HCT116 (cell line): ENCODE measurements around the gene DIO1.

Experiments
- CEBPB ChIP-seq: IDR thresholded peaks from 2 replicates; pipeline ENCODE4 v1.6.1; 2012; ENCODE audit warnings: low read depth
- EZH2 ChIP-seq: fragments of 200-600 bp; sonication (generic); IDR thresholded peaks from 2 replicates; pipeline ENCODE4 v1.6.1; 2017; ENCODE audit warnings: antibody characterized with exemption, mixed run types
- EZH2phosphoT487 ChIP-seq: fragments of 200-600 bp; IDR thresholded peaks from 2 replicates; pipeline ENCODE4 v1.6.1; 2018; ENCODE audit warnings: antibody characterized with exemption, borderline replicate concordance
- POLR2A ChIP-seq: IDR thresholded peaks from 2 replicates; pipeline ENCODE4 v1.7.0; 2011; ENCODE audit warnings: borderline replicate concordance; ENCODE audit not compliant: insufficient read depth, insufficient read length; ENCODE audit errors: extremely low read depth
- POLR2AphosphoS5 ChIP-seq: IDR thresholded peaks from 2 replicates; pipeline ENCODE4 v1.6.1; 2011; ENCODE audit warnings: mild to moderate bottlenecking, low read depth, low read length, moderate library complexity
- SRF ChIP-seq: IDR thresholded peaks from 2 replicates; pipeline ENCODE4 v1.6.1; 2012; ENCODE audit warnings: low read depth
- TCF7L2 ChIP-seq: IDR thresholded peaks from 2 replicates; pipeline ENCODE4 v1.7.0; 2011; ENCODE audit warnings: borderline replicate concordance, inconsistent platforms; ENCODE audit not compliant: insufficient read depth, insufficient read length; ENCODE audit errors: extremely low read depth
- TF ChIP-seq, protein P1 (sequence below), 3 experiments: fragments of 200-600 bp in 1 of 3; sonication (generic) in 1 of 3; IDR thresholded peaks in 2 of 3; conservative IDR thresholded peaks in 1 of 3; 2 replicates each; pipeline ENCODE4 v1.5.1; 2012 to 2017; ENCODE audit warnings: low read depth in 2 of 3, low read length in 2 of 3, antibody characterized with exemption in 1 of 3, borderline replicate concordance in 1 of 3, control low read depth in 1 of 3, mild to moderate bottlenecking in 1 of 3, mixed read lengths in 1 of 3, mixed run types in 1 of 3, moderate library complexity in 1 of 3; ENCODE audit not compliant: insufficient read depth in 1 of 3
- TF ChIP-seq, protein P2 (sequence below): IDR thresholded peaks from 2 replicates; pipeline ENCODE4 v1.6.1; 2012
- TF ChIP-seq, protein P3 (sequence below): IDR thresholded peaks from 2 replicates; pipeline ENCODE4 v1.6.1; 2011; ENCODE audit warnings: mild to moderate bottlenecking, low read length, moderate library complexity; ENCODE audit not compliant: insufficient replicate concordance; ENCODE audit errors: extremely low read depth
- TF ChIP-seq, protein P4 (sequence below): IDR thresholded peaks from 2 replicates; pipeline ENCODE4 v1.6.1; 2012; ENCODE audit warnings: low read depth

DNA sequence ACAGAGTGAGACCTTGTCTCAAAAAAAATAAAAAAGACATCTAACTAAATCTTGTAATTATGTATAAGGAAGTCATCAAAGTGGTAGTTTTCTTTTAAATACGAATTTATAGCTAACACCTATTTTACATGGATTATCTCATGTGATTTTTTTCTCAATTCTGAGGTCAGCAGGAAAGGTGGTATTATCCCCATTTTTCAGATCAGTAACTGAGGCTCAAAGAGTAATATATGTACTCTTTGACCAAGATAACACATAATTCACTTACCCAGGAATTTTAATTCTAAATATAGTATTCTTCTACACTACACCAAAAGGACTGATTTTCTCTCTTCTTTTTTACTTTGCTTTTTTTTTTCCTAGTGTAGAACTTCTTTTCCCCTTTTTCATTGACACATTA lies 42.4 kb downstream of the DIO1 start:
- TF ChIP-seq CEBPB, result no peak
- TF ChIP-seq, protein P1, sequence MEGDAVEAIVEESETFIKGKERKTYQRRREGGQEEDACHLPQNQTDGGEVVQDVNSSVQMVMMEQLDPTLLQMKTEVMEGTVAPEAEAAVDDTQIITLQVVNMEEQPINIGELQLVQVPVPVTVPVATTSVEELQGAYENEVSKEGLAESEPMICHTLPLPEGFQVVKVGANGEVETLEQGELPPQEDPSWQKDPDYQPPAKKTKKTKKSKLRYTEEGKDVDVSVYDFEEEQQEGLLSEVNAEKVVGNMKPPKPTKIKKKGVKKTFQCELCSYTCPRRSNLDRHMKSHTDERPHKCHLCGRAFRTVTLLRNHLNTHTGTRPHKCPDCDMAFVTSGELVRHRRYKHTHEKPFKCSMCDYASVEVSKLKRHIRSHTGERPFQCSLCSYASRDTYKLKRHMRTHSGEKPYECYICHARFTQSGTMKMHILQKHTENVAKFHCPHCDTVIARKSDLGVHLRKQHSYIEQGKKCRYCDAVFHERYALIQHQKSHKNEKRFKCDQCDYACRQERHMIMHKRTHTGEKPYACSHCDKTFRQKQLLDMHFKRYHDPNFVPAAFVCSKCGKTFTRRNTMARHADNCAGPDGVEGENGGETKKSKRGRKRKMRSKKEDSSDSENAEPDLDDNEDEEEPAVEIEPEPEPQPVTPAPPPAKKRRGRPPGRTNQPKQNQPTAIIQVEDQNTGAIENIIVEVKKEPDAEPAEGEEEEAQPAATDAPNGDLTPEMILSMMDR (IDR thresholded peaks at IDR 0.05 in 2 of 3, conservative IDR thresholded peaks at IDR 0.05 in 1 of 3; ENCODE audit: borderline replicate concordance in 1 of 3, insufficient read depth in 1 of 3, low read depth in 2 of 3, low read length in 2 of 3), result no peak
- no peak for TF ChIP-seq TCF7L2
- no peak for TF ChIP-seq POLR2AphosphoS5
- TF ChIP-seq POLR2A, result no peak
- TF ChIP-seq, protein P2, sequence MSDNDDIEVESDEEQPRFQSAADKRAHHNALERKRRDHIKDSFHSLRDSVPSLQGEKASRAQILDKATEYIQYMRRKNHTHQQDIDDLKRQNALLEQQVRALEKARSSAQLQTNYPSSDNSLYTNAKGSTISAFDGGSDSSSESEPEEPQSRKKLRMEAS, result no peak
- TF ChIP-seq, protein P3, sequence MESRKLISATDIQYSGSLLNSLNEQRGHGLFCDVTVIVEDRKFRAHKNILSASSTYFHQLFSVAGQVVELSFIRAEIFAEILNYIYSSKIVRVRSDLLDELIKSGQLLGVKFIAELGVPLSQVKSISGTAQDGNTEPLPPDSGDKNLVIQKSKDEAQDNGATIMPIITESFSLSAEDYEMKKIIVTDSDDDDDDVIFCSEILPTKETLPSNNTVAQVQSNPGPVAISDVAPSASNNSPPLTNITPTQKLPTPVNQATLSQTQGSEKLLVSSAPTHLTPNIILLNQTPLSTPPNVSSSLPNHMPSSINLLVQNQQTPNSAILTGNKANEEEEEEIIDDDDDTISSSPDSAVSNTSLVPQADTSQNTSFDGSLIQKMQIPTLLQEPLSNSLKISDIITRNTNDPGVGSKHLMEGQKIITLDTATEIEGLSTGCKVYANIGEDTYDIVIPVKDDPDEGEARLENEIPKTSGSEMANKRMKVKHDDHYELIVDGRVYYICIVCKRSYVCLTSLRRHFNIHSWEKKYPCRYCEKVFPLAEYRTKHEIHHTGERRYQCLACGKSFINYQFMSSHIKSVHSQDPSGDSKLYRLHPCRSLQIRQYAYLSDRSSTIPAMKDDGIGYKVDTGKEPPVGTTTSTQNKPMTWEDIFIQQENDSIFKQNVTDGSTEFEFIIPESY, result no peak
- TF ChIP-seq SRF, result no peak
- TF ChIP-seq, protein P4, sequence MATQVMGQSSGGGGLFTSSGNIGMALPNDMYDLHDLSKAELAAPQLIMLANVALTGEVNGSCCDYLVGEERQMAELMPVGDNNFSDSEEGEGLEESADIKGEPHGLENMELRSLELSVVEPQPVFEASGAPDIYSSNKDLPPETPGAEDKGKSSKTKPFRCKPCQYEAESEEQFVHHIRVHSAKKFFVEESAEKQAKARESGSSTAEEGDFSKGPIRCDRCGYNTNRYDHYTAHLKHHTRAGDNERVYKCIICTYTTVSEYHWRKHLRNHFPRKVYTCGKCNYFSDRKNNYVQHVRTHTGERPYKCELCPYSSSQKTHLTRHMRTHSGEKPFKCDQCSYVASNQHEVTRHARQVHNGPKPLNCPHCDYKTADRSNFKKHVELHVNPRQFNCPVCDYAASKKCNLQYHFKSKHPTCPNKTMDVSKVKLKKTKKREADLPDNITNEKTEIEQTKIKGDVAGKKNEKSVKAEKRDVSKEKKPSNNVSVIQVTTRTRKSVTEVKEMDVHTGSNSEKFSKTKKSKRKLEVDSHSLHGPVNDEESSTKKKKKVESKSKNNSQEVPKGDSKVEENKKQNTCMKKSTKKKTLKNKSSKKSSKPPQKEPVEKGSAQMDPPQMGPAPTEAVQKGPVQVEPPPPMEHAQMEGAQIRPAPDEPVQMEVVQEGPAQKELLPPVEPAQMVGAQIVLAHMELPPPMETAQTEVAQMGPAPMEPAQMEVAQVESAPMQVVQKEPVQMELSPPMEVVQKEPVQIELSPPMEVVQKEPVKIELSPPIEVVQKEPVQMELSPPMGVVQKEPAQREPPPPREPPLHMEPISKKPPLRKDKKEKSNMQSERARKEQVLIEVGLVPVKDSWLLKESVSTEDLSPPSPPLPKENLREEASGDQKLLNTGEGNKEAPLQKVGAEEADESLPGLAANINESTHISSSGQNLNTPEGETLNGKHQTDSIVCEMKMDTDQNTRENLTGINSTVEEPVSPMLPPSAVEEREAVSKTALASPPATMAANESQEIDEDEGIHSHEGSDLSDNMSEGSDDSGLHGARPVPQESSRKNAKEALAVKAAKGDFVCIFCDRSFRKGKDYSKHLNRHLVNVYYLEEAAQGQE, result no peak
- TF ChIP-seq EZH2phosphoT487, result no peak
- TF ChIP-seq EZH2, result no peak
